Measurements from ENCODE around the gene ANKS1A.
"Not testable (repeated sequence)": the region's sequence is repeated elsewhere in the genome, so short reads cannot be mapped to it uniquely, and the experiment has no call there.

Gene ANKS1A

DNA sequence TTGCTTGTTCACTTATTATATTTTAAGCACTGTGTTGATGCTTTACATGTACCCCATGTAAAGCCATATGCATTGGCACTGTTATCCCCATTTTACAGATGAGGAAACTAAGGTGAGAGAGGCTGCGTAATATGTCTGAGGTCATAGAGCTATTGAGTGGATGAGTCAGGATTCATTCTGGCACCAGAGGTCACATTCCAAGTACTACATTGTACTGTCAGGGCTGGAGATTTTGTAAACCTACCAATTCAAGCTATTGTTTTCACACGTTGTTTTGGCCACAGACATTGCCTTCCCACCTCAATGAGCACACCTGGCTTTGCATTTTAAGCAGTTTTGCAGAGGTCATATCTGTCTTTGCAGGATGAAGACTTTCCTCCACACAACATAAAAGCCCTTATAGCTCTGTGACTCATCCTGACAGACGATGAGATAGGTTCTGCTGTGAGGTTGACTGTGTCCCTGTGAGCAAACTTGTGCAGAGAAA is 33.2 kb downstream of the ANKS1A start:
- no peak for DNase-seq (ENCODE audit: low spot score)

DNA sequence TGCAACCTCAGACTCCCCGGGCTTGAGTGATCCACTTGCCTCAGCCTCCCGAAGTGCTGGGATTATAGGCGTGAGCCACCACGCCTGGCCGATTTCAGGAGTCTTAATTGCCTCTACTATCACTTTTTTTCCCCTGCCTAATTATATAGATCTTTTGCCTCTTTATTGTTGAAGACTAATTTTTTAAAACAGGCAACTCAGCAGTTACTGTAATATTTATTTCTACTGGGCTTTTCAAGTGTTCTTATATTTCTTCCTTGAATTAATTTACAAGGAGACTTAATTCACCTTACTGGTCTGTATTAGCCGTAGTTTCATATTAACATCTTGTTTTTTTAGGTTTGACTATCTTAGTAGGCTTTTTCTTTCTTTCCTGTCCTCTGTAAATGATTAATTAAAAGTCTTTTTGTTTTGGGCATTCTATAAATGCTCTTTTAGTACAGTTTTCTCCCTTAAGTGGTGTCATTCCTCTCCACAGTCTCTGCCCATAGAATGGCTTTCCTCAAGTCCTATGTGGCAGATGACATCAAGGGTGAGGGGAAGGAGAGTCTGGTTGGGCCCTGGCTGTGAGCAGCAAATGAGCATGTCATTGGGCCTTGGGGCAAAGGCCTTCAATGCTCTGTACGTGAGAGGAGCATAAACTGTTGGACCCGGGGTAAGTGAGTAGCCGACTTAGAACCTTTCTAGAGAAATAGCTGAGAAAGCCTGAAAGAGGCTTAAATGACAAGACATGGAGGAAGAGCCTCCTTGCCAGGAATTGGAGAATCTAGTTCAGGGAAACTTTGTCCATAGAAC is 36.0 kb downstream of the ANKS1A start:
- no peak for DNase-seq (ENCODE audit: low spot score)

DNA sequence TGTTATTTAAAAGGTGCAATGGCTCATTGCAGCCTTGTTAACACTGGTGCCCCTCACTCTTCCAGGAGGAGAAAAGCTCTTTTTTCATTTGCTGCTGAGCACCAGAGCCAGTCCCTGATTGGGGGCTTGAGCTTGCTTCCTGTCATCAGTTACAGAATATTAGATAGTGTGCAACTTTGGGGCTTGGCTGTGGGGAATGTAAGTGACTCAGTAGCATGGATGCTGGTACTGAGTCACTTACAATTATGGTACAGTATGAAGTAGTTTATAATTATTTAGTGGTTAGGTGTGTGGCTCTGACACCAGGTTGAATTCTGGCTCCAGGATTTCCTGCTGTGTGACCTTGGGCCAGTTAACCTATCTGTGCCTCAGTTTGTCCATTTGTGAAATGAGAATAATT is 37.6 kb downstream of the ANKS1A start:
- no peak for DNase-seq (ENCODE audit: low spot score)

DNA sequence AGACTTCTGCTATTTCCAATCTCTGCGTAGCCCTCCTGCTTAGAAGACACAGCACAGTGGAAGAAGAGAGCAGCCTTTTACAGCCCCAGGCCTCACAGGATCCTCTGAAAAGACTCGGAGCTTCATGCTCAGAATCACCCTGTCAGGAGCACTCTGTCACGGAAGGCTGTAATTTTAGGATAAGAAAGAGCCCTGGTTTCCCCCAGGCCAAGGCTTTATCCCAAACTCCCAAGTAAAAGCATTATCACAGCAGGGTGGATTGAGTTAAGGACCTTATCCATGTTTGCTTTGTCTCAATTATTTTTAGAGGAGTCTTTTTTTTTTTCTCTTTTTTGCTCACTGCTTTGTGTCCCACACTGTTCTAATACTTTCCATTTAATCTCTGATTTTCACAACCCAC is 39.2 kb downstream of the ANKS1A start:
- DNase-seq (ENCODE audit: low spot score), result no peak

DNA sequence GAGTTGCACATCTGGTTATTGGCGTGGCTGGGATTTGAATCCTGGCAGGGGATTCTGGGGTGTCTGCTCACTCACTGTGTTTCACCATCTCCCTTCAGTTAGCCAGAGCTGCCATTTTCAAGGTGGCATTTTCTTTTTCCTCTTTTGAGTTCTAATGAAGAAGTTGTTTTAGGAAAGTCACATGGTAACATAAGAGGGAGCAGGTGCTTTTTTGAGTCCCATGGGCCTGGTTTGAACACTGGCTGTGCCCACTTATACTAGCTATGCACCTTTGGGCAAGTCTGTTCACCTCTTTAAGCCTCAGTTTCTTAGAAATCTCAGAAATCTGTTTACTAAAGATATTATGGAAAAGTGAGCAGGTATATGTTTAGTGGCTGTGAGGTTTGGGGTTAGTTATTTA is 39.6 kb downstream of the ANKS1A start:
- no peak for DNase-seq (ENCODE audit: low spot score)

DNA sequence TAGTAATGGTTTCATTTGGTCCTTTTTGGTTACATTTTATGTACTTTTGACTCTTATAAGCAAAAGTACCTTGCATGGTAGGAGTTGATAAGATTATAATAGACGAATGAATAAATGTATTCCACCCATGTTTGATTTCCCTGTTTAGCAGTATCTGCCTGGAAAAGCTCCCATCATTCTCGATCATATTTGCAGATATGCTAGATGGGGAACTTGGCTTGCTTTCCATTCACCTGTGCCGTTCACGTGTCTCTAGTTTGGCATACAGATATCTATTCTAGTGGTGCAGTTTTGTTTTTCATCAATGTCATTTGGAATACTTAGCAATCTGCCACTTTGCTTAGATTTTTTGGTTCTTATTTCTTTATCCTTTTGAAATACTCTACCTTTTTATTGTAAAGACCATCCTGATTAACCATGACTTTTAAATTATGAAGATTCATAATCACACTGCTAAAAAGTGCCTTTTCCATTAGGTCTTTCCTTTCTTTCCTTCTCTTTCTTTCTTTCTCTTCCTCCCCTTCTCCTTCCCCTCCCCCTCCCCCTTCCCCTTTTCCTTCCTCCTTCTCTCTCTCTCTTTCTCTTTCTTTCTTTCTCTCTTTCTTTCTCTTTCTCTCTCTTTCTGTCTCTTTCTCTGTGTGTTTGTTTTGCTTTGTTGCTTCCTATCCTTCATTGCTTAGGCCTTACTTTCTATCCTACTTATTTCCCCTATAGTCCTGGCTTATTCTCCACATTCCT is 40.4 kb downstream of the ANKS1A start:
- DNase-seq (ENCODE audit: low spot score), result no peak

DNA sequence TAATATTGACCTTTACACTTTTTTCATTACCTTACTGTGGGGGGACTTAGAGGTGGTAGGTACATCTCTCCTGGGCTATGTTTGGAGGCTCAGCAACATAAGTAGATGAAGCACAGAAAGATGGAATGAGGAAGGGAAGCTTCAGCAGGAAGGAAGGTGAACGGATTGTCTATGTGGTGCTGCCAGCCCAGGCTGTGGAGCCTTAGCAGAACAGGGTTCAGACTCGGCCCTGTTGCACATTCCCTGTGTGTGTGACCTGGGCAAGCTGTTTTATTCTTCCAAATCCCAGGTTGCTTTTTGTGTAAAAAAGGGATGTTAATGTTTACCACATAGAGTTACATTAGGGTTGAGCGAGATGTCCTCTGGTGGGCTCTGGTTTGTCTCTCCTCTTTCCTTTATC is 41.2 kb downstream of the ANKS1A start:
- no peak for DNase-seq (ENCODE audit: low spot score)

DNA sequence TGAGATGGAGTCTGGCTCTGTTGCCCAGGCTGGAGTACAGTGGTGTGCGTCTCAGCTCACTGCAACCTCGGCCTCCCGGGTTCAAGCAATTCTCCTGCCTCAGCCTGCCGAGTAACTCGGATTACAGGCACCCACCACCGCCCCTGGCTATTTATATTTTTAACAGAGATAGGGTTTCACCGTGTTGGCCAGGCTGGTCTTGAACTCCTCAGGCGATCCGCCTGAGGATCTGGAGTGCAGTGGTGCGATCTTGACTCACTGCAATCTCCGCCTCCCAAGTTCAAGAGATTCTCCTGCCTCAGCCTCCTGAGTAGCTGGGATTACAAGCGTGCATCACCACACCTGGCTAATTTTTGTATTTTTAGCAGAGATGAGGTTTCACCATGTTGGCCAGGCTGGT is 43.1 kb downstream of the ANKS1A start:
- DNase-seq (ENCODE audit: low spot score), result not testable (repeated sequence)

DNA sequence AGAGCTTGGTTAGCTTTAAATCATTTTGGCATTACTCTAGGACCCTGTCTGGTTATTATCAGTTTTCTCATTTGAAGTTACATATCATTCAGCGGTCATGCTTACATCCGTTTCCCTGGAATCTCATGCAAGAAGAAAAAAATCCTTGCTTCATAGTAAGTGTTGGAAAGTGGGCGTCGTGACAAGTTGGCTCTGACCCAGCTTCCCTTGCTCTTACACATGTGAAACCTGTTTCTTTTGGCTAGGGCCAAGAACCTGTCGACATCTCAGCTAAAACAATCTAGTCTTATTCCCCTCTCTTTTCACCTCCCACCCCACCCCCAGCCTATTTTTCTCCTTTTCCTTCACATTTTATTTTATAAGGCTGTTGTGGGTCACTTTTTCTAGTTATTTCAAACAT is 45.5 kb downstream of the ANKS1A start:
- DNase-seq (ENCODE audit: low spot score), result no peak

DNA sequence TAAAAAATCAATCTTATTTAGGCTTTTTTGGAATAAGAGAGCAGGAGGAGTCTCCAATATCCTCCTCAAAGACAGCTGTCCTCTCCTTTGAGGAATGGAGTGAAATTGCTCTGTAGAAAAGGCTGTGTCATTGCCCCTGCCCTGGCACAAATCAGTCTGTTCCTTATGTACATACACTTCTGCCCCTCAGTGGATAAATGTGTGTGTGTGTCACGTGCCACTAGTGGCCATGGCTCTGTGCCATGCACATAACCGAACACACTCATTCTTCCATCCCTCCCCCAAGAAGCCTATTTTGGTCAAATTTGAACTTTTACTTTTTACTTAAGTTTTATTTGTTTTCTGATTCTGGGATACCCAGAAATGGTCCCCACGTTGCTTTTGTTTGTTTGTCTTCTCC is 49.2 kb downstream of the ANKS1A start:
- DNase-seq (ENCODE audit: low spot score), result no peak

DNA sequence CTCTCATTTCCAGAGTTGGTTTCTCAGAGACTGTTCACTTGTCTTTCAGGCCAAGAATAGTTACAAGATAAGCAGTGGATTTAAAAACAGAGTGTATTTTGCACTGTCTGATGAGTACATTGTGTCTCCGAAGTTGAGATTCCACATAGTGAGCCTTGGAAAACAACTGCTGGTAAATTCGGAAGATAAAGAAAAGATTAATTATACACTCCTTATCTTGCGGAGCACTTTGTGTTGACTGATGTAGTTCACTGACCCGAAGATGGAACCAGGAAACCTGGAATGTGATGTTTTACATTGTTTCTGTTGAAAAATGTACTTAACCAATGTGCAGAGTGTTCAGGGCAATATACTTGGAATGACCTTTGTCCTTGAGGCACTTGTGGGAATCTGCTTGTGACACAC is 51.0 kb downstream of the ANKS1A start:
- DNase-seq (ENCODE audit: low spot score), result peak; percentile 7

DNA sequence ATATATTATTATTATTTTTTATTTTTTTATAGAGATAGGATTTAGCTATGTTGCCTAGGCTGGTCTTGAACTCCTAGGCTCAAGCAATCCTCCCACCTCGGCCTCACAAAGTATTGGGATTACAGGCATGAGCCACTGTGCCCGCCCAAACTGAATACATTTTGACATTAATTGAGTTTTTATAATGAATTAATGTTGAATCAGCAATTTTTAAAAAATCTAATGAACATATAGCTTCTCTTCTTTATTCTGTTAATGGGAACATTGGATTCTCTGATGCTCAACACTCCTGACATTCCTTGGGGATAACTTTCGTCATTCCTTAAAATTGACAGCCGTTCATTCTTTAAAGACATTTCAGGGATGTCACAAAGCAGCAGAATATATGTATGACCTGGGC is 52.4 kb downstream of the ANKS1A start:
- DNase-seq (ENCODE audit: low spot score), result no peak

DNA sequence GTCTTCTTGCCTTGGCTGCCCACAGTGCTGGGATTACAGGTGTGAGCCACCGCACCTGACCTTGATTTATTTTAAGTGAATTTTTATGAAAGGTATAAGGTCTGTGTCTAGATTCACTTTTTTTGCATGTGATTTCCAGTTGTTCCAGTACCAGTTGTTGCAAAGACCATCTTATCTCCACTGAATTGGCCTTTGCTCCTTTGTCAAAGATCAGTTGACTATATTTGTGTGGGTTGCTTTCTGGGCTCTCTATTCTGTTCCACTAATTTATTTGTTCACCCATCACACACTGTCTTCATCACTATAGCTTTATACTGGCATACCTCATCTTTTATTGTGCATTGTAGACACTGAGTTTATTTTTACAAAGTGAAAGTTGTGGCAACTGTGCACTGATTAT is 56.3 kb downstream of the ANKS1A start:
- no peak for DNase-seq (ENCODE audit: low spot score)

DNA sequence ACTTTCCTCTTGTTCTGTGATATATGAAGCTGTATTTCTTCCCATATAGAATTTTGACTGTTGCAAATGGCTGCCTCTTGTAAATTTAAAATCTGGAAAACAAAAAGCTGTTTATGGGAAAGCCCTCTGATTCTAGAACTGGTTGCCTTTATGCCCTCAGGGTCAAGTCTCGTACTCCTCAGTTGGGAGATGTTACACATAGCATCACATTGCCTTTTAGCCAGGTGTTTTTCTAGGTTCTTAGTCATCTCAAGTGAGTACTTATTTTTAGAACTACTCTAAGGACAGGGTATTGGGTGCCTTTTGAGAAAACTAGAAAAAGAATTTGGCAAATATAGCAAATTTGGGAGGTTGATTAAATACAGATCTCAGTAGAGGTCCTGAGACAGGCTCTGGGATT is 58.5 kb downstream of the ANKS1A start:
- DNase-seq (ENCODE audit: low spot score), result no peak

DNA sequence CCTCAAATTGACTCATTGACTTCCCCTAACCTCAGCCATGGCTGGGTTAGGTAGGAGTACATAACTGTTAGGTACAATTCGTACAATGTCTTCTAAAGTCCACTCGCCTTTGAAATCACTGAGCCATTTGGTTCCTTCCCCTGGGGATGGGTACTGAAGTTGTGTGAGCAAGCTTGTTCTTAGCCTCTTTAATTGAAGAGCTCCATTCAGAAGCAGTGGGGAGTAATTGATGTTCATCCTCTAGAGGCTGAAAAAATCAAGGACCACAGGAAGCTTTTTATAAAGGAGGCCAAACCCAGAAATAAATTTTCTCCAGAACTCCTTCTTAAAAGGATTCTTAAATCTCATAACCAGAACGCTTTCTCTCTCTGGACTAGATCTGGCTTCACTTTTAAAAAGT is 60.6 kb downstream of the ANKS1A start:
- DNase-seq (ENCODE audit: low spot score), result no peak

DNA sequence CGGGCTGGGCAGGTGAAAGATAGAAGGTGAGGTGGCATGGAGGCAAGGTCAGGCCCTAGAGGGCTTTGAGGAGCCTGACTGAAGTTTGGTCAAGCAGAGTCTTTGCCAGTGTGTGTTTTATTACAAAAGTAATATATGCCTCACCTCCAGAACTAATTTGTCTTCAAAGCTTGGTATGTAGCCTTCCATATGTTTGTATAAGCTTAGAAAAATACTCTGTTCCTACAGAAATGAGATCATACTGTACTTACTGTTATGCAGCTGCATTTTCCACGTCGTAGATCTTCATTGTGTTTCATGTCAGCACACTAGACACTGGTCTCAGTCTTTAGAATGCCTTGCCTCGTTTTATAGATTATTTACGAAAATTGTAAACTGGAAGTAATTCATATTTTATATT is 61.8 kb downstream of the ANKS1A start:
- no peak for DNase-seq (ENCODE audit: low spot score)

DNA sequence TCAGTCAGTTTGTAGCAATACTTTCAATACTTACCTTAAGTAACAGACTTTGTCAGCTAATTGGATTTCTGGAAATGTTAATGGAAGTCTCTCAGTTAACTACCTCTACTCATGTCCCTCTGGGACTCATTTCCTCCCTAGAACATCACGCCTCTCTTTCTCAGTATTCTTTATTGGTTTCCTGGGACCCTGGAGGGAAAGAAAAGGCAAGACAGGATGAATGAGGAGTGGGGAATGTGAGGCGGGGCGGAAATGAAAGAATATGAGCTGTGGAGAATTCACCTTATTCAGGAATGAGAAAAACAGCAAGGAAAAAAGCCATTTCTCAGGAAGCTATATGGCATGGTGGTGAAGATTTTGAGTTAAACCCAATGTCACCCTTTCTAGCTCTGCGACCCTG is 62.7 kb downstream of the ANKS1A start:
- DNase-seq (ENCODE audit: low spot score), result no peak

DNA sequence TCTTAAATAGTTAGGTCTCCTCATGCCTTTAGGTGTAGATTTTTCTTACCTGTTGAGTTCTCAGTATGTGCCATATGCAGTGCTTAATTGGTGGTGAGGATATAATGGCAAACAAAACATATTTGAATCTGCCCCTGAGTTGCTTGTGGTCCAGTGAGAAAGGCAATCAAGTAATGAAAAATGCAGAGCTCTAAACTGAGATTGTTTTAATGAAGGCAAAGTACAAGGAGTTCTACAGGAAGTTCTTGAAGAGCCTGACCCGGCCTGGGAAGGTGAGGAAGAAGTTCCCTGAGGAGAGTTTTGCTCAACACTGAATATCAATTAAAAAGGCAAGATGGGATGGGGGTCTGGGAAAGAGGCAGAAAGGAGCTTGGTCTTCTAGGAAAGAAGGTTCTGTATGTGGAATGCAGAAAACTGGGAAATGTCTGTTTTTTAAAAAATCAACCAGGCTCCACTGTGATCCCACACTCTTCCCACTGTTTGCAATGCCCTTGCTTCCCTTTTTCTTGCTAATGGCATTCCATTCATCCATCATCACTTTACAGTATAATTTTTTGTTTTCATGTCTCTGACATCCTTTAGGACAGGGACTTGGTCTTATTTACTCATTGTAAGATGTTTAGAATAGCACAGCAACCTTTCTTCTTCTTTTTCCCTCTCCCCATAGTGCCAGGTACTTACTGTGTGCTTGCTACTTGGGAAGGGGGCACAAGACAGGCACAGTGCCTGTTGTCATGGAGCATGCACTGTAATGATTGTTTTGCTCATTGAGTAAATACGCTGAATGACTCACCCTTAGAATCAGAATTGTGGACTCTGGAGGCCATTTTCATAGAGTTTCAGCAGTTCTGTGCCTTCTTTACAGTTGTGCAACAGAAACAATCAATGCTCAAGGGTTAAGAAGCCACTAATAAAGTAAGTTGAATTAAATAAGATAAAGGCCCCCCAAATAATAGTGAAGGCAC is 64.3 kb downstream of the ANKS1A start:
- no peak for DNase-seq (ENCODE audit: low spot score)

DNA sequence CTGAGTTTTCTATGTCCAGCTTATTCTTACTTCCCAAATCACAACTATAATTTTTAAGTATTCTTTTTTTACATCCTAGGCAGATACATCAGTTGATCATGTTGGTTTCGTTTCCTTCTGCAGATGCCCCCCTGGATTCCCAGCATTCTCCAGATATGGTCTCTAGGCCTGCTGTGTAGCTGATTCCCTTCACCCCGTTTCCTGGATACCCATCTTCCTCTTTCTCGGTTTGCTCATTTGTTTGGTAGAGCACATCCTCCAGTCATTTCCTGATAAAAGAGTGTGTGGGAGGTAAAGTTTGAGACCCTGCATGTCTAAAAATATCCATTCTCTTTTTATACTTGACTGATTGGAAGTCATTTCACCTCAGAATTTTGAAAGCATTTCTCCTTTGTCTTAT is 66.4 kb downstream of the ANKS1A start:
- no peak for DNase-seq (ENCODE audit: low spot score)

DNA sequence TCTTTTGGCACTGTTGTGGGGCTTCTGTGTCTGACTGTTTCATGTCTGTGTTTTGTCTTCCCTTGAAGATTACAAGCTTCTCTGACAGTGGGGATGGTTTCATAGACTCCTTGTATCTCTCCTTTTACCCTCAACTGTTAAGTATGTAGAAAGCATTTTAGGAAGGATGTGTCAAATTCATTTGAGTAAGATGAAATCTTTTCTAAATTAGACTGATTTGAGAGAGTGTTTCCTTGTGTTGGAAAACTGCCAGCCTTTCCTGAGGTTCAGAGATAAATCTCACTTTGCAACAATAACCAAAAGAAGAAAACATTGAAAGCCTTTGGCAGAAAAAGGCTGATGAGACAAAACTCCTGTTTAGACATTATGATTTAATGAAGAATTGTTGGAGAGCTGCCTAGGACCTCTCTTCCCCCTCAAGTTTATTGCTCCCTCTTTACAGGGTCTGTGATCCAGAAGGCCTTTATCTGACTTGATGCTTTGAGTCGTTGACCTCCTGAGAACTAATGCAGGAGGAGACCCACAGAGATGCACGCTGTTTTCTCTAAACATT is 68.3 kb downstream of the ANKS1A start:
- DNase-seq (ENCODE audit: low spot score), result no peak

DNA sequence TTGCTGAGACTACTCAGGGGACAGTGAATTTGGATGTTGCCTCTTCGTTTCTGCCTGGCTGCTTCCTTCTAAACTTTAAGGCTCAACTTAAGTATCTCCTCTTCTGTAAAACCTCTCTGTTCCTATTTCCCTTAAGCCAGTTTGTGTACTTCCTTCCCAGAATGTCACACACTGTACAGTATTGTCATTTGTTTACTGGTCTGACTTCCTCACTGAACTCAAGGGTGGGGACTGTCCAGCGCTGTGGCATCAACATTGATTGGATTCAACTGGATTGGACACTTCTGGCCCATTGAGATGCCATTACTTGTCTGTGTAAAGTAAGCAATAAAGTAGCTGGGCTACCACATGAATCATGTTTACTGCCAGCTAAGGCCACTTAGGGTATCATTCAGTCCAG is 69.7 kb downstream of the ANKS1A start:
- no peak for DNase-seq (ENCODE audit: low spot score)

DNA sequence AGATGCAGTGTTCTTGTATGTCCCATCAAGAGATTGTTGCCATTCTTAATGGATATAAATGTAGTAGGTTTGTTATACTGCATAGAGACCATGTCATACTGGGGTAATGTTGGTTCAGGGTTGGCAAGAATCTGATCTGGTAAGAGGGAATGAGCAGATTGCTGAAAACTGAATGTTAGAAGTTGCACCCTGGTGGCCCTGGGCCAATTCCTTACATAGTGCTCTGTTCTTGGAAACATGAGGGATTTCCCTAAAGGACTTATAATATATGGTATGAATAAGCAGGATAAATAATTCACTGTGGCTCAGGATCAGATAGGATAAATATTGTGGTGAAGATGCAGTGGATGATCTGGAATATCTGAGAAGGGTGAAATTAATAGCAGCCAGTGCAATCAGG is 70.2 kb downstream of the ANKS1A start:
- DNase-seq (ENCODE audit: low spot score), result no peak
